DMS153 treated with DMSO at 0.1 percent for 48 hours (cell line): ENCODE results near the gene SPIN2B.
"Not testable (repeated sequence)": the region's sequence is repeated elsewhere in the genome, so short reads cannot be mapped to it uniquely, and the experiment has no call there.

Experiments used
- DNase-seq: peaks from one replicate; lab custom pipeline; 2025; ENCODE audit not compliant: unreplicated experiment; lab: John Stamatoyannopoulos, UW

The SPIN2B gene

GRCh38 chrX:57121162-57121755 is at the start of gene SPIN2B:
Gene SPIN2B (minus strand): TSS chrX:57121548.
- DNase-seq: peak; percentile 26

DNA sequence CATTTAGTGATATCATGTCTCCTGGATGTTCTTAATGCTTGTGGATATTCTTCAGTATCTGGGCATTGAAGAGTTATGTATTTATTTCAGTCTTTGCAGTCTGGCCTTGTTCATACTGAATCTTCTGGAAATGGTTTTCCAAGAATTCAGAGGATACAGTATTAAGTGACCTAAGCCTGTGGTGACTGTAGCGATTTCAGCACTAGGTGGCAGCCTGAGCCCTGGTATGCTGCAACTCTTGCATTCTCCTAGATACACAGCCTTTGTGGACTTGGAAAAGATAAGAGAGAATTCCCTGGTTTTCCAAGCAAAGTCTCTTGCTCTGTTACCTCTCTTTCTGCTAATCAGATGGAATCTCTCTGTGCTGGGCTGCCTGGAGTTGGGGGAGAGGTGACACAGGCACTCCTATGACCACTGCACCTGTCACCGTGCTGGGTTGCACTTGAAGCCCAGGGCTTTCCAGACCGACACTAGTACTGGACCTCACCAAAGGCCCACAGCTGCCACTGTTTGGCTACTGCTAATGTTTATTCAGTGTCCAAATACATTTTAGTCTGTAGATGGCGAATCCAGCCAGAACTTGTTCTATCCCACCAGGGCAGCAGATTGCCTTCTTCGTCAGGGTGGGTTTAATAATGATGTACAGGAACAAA is 35.2 kb upstream of the SPIN2B start:
- DNase-seq: peak; percentile 4

DNA sequence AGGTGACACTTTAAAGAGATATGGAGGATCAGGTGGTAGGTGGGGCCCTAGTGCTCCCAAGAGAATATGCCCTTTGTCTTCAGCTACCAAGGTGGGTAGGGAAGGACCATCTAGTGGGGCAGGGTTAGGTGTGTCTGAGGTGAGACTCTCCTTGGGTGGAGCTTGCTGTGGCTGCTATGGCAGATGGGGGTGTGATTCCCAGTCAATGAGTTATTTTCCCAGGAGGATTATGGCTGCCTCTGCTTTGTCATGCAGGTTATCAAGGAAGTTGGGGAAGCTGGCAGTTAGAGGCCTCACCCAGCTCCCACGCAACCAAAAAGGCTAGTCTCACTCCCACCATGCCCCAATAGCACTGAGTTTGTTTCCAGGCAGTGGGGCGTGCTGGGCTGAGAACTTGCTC is 33.8 kb upstream of the SPIN2B start:
- no peak for DNase-seq

GRCh38 chrX:57152222-57152621 is 30.9 kb upstream of the SPIN2B start:
- not testable (repeated sequence) for DNase-seq

DNA sequence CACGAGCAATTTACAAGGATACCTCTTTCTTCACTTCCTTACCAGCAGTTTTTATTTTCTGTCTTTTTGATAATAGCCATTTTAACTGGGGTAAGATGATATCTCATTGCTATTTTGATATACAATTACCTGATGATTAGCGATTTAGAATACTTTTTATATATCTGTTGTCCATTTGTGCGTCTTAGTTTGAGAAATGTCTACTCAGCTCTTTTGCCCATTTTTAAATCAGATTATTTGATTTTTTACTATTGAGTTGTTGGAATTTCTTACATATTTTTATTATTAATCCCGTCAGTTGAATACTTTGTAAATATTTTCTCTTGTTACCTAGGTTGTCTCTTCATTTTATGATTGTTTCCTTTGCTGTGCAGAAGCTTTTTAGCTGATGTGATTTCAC is 17.3 kb upstream of the SPIN2B start:
- no peak for DNase-seq

GRCh38 chrX:57137501-57137900 is 16.2 kb upstream of the SPIN2B start:
- peak; percentile 14 for DNase-seq

- DNase-seq: peak; percentile 0
These were observed 15.7 kb upstream of the SPIN2B start, which contains the start of gene SPIN2A for GRCh38 chrX:57137073-57137472. Gene SPIN2A (minus strand): TSS chrX:57137397. CDS start chrX:57136597, 800 bp downstream.

DNA sequence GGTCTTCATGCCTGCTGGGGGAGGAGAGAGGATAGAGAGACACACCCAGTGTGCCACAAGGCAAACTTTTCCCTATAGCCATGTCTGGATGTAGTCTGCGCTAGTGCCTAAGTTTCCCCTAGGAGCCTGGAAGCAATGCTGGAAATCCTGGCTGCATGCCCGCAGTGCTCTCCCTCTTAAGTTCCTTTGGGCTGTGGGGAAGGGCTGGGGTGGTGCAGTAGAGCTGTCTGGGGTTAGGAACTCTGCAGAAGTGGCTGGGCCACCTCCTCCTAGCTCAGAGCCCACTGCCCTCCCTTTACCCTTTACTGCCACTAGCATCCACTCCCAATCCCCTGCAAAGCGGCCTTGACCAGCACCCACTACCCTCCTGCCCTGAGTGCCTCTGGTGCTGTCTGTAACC is 15.2 kb upstream of the SPIN2B start:
- DNase-seq: not testable (repeated sequence)

DNA sequence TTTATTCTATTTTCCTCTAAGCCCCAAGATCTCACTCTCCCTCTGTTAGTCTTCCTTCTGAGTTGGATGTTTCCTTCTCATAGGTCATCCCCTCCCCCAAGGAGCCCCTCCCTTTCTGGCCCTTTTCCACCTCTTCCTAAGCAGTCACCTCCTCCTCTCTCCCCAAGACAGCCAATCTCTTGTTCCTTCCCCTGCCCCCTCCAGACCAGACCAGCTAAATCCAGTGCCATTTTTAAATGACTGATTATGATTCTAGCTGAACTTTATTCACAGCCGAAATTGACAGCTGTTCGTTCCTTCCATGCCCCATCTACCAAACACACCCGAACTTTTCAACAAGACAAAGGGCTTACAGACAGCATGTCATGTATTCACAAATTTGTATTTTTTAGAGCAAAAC is 13.9 kb upstream of the SPIN2B start:
- no peak for DNase-seq

DNA sequence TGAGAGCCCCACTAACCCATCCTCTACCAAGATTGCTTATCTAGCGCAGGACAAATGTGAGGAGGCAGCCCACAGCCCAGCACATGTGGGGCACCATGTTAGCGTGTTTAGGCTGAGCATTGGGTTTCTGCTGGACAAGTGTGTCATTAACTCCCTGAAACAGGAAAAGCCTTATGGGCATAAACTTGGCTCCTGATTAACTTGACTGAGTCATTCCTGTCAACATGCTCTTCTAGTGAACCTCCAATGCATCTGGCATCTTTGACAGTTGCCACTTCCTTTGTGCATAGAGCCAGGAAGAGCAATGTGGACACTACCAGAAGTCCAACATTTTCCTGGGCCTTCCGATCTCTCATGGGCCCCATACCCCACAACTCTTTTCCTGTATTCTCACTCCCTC is 13.4 kb upstream of the SPIN2B start:
- no peak for DNase-seq

GRCh38 chrX:57133706-57134105 is 12.4 kb upstream of the SPIN2B start:
- DNase-seq: no peak

GRCh38 chrX:57133284-57133683 is 11.9 kb upstream of the SPIN2B start:
- not testable (repeated sequence) for DNase-seq

- DNase-seq: no peak
These were observed 10.7 kb upstream of the SPIN2B start for GRCh38 chrX:57132046-57132445.

DNA sequence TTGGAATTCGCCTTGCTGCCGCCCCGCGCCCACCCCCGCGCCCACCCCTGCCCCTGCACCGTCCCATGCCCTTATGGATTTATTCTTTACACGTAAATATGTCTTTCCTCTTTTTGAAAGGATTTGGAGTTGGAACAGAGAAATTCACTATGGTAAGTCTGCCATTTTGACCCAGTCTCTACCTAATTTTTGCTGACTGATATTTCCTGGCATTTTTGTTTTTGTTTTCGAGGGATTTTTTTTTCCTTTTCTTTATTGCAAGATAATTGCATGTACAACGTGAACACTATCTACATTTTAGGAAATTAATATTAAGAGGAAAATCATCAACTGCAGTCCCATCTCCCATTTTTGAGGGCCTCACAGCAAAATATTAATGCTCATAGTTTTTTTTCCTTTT is 468 bp upstream of the SPIN2B start:
- DNase-seq: no peak

DNA sequence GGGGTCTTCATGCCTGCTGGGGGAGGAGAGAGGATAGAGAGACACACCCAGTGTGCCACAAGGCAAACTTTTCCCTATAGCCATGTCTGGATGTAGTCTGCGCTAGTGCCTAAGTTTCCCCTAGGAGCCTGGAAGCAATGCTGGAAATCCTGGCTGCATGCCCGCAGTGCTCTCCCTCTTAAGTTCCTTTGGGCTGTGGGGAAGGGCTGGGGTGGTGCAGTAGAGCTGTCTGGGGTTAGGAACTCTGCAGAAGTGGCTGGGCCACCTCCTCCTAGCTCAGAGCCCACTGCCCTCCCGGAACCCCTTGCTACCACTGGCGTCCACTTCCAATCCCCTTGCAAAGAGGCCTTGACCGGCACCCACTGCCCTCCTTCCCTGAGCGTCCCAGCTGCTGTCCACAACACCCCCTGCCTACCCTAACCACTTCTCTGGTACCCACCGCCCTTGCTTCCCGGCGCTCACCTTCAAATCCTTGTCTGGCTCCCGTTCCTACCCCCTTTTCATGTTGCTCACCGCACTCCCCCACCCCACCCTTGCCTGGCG is 658 bp downstream of the SPIN2B start:
- not testable (repeated sequence) for DNase-seq

DNA sequence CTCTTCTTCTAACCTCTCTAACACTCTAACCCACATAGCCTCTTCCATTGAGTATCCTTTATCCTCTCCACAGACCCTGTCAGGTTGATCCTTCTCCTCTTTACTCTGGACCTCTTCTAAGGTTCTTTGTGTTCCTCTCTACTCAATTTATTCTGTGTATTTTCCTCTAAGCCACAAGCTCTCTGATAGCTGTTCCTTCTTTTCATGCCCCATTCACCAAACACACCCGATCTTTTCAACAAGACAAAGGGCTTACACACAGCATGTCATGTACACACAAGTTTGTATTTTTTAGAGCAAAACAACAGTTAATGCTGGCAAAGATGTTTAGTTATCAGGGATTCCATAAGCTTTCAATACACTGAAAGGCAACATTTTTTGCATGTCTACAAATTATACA is 1.9 kb downstream of the SPIN2B start:
- DNase-seq: no peak

GRCh38 chrX:57117566-57117965 is 3.8 kb downstream of the SPIN2B start:
- not testable (repeated sequence) for DNase-seq

DNA sequence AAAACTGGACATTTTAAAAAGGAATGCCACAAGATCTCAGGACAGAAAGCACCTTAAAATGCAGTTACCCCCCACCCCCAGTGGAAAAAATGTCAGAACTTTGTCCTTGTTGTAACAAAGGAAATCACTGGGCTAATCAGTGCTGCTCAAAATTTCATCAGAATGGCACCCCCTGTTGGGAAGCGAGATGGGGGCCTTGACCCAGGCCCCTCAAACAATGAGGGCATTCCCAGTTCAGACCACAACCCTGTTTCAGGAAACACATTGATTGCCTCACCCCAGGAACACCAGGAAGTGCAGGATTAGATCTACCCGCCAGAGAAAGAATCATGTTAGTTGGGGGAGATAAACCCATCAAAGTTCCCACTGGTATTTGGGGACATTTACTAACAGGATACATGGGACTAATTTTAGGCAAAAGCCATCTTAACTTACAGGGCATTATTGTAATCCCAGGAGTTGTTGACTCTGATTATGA is 16.4 kb downstream of the SPIN2B start:
- DNase-seq: no peak

GRCh38 chrX:57104406-57104805 is 16.9 kb downstream of the SPIN2B start:
- DNase-seq: no peak

GRCh38 chrX:57103489-57103888 is 17.9 kb downstream of the SPIN2B start:
- no peak for DNase-seq

DNA sequence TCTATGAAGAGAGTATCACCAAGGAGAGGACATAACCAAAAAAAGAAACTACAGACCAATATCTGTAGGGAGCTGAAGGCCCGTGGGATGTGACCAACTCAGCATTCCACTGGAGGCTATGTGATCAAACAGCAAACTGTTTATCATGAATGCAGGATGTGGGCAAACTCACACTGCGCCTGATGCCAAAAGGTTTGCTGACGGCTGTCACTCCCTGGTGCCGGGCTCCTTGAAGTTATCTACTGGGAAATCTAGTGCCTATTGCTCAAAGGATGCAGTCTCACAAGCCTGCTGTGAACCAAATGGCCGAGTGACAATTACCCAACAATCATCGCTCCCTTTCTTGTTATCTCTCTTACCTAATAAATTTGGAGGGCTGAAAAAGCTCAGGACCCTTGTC is 18.4 kb downstream of the SPIN2B start:
- DNase-seq: not testable (repeated sequence)

DNA sequence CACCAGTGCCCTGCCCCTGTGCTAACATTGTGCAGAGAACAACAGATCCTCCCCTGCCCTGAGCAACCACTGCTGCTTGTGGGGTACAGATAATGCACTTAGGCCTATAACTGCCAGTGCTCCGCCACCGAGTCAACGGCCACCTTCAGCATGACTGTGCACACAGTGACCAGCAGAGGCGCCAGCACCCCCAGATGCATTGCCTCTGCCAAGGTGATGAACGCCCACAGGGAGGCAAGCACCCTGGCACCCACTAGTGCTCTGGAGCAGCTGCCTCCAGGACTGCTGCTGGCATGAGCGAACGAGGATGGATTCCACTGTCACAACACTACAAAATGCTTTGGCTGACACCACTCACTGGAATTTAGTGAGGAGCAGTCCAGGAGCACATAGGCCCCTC is 38.2 kb downstream of the SPIN2B start:
- DNase-seq: no peak
